ENCODE measurements around the gene MAEA.

GRCh38 chr4:1349359-1350168 is 59.9 kb downstream of the MAEA start:
- TF ChIP-seq CTCF (IDR thresholded peaks at IDR 0.05; ENCODE audit: borderline replicate concordance, extremely low read depth, low read length, poor library complexity, severe bottlenecking) (no peak), EZH2 (IDR thresholded peaks at IDR 0.05; ENCODE audit: borderline replicate concordance, low read depth, low read length, severe bottlenecking) (no peak)
